A673 (cell line): ENCODE measurements around the gene SKA2.

Experiments
- CTCF ChIP-seq: fragments of 300-800, 200-600 bp; sonication (generic); conservative IDR thresholded peaks from 2 replicates; pipeline ENCODE4 v1.5.1; 2017; ENCODE audit warnings: low read depth, mild to moderate bottlenecking, antibody characterized with exemption, low read length, moderate library complexity, mixed read lengths
- EZH2 ChIP-seq: fragments of 200-600 bp; sonication (generic); IDR thresholded peaks from 2 replicates; pipeline ENCODE4 v1.6.1; 2017; ENCODE audit warnings: borderline replicate concordance, low read depth, mild to moderate bottlenecking, mixed read lengths, antibody characterized with exemption, low read length; ENCODE audit not compliant: poor library complexity, severe bottlenecking

GRCh38 chr17:59106463-59107305 is 48.3 kb downstream of the SKA2 start, which contains the start of gene TRIM37:
- TF ChIP-seq CTCF: 0 out of 2 replicates have a peak, but pooled peaks have one; percentile 14
- no peak for TF ChIP-seq EZH2
